ENCODE data around the gene RCVRN.

DNA sequence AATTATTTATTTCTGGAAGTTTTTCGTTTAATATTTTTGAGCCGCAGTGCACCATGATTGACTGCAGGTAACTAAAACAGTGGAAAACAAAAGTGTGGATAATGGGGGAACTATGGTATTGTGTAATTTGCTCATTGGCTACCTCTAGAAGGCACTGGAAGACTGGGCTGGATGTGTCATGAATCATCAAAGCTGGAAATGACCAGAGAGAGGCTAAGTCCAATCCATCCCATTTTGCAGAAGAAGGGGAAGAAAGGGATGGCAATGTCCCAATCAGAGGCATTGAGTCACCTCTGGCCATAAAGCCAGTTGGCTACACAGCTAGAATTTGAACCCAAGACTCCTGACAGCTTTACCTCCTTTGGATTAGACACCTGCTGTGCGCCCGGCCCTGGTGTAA lies 50.0 kb downstream of the RCVRN start:
- TF ChIP-seq, protein P1, sequence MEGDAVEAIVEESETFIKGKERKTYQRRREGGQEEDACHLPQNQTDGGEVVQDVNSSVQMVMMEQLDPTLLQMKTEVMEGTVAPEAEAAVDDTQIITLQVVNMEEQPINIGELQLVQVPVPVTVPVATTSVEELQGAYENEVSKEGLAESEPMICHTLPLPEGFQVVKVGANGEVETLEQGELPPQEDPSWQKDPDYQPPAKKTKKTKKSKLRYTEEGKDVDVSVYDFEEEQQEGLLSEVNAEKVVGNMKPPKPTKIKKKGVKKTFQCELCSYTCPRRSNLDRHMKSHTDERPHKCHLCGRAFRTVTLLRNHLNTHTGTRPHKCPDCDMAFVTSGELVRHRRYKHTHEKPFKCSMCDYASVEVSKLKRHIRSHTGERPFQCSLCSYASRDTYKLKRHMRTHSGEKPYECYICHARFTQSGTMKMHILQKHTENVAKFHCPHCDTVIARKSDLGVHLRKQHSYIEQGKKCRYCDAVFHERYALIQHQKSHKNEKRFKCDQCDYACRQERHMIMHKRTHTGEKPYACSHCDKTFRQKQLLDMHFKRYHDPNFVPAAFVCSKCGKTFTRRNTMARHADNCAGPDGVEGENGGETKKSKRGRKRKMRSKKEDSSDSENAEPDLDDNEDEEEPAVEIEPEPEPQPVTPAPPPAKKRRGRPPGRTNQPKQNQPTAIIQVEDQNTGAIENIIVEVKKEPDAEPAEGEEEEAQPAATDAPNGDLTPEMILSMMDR (IDR thresholded peaks at IDR 0.05), result no peak
- TF ChIP-seq POLR2AphosphoS5 (IDR thresholded peaks at IDR 0.05), result no peak
- TF ChIP-seq POLR2A (IDR thresholded peaks at IDR 0.05), result no peak
- TF ChIP-seq EP300 (IDR thresholded peaks at IDR 0.05), result no peak
